Astrocyte (in vitro differentiated cells and primary cell): ENCODE measurements around the gene MPRIP.

ENCODE experiments used
- CTCF ChIP-seq: IDR thresholded peaks from 2 replicates; pipeline ENCODE4 v1.5.1; 2011; ENCODE audit warnings: low read depth, mild to moderate bottlenecking, inconsistent platforms, low read length, moderate library complexity; ENCODE audit not compliant: insufficient read depth
- EZH2 ChIP-seq: IDR thresholded peaks from 2 replicates; pipeline ENCODE4 v1.6.1; 2012; ENCODE audit warnings: mild to moderate bottlenecking, low read length, inconsistent platforms; ENCODE audit not compliant: insufficient read depth

GRCh38 chr17:17171186-17171585, 128.9 kb downstream of the MPRIP start:
- TF ChIP-seq CTCF (no peak), EZH2 (no peak)
